Activated naive CD8-positive, alpha-beta T cell treated with anti-CD3 and anti-CD28 coated beads, Interleukin-2, amount 50 U/mL, for 16 hours (primary cell): Measurements from ENCODE around the gene BCL2A1.
"Not testable (repeated sequence)": the region's sequence is repeated elsewhere in the genome, so short reads cannot be mapped to it uniquely, and the experiment has no call there.

Experiments
- DNase-seq: peaks from one replicate; pipeline ENCODE4 v3.0.0-alpha.2; 2020; ENCODE audit warnings: low read depth, low spot score

BCL2A1 gene

DNA sequence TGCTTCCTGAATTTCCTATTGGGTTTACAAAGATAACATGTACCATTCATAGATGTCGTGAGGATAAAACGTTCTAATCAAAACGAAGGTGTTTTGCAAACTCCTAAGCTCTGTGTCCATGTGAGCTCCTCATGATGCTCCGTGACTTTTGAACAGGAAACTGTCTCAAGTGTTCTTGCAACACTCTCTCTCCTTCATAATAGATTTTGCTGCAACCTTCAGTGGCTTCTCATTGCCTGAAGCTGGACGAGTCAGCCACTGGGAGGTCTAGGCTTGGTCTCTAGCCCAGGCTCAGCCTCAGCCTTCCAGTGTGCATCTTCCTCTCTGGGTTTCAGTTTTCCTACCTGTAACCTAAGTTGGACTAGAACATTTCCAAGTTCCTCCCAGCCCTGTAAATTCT is 18.7 kb upstream of the BCL2A1 start:
- DNase-seq = no peak

DNA sequence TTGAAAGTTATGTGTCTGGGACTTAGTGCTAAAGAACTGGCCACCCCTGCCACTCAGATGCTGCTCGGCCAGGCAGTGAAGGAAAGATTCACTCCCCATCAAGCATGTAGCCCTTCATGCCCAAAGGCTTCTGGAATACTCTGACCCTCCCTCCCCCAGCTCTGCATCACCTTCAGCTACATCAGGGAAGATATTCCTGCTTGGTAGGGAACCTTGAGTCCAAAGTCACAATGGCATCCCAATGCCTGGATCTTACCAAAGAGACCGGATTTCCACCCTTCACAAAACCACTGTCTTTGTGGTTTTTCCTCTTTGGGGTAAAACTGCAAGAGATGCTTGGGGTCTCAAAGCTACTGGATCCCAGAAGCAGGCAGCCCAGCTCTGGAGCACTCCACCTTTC is 18.2 kb upstream of the BCL2A1 start:
- DNase-seq = no peak

DNA sequence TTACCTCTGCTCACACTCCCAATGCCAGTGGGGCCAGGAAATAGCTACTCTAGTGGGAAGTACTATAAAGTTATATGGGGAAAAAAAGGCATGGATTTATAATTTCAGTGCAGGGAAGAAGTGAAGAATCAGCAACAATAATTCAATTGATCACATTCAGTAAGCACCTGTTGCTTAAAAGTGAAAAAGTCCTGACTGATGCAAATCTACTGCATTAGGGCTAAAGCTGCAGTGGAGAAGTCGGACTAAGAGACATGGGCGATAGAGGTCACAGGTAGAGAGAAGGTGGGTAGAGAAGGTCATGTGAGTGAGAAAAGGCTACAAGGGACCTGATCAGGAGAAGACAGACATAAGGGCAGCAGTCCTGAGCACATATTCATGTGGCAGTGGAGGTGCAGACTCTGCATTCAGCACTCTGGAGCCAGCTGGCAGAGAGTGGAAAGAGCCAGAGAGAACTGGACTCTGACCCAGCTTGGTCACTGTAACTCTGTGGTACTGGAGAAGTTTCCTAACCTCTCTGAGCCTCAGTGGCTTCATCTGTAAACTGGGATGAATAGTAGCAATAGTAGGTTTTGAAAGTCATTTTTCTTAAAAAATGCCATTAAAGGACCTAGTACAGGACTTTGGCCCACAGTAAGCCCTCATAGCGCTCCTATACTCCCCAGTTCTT is 17.6 kb upstream of the BCL2A1 start:
- DNase-seq = no peak

DNA sequence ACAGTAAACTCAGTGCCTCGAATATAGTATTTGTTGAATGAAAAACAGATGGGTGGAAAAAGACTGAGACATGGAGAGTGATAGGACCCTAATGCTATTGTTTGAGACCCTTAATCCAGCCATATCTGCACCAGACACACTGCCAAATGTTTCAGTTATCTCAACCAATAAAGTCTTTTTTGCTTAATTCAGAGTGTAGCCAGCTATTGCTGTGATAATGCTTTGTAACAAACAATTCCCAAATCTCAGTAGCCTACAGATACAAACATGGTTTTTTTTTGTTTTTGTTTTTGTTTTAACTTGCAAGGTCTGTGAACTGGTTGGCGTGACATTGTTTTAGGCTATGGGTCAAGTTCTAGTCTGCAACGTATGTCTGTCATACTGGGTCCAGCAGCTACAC is 17.0 kb upstream of the BCL2A1 start:
- no peak for DNase-seq

DNA sequence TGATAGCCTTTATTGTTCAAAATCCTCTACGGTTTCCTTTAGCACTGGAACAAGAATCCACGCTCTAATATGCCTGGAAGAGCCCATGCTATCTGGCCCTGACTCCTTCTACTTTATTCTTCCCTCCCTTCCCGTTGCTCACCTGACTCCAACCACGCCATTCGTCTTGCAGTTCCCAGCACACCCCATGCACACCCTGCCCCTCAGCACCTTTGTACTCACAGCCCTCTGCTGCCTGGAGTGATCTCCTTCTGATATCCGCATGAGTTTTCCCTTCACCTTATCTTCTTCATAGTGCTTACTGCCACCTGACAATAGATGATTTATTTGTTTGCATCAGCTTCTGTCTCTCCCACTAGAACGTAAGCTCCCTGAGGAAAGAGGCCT is 16.6 kb upstream of the BCL2A1 start:
- no peak for DNase-seq

DNA sequence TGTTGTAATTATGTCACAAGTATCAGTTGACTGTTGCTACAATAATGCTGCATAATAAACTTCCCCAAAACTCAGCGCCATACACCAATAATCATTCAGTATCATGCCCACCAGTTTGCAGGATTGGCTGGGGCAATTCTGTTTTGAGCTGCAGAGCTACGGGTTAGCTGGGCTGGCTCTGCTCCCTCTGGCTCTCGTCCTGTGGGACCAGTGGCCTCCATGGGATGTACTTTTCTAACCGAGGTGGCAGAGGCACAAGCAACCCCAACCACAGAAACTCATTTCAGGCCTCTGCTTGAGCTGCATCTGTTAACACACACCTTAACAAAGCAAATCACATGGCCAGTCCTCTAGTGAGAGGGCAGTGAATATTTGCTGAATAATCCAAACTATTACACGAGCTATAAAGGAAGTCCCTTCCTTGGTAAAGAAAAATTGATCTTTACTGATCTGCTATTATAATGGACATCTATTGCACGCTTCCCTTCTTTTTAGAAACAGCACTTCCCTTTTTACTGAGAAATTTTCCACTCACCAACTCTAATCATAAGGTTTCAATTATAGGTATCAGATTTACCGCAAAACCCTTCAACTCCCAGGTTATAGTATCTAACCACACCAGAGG is 10.9 kb upstream of the BCL2A1 start:
- DNase-seq = no peak

DNA sequence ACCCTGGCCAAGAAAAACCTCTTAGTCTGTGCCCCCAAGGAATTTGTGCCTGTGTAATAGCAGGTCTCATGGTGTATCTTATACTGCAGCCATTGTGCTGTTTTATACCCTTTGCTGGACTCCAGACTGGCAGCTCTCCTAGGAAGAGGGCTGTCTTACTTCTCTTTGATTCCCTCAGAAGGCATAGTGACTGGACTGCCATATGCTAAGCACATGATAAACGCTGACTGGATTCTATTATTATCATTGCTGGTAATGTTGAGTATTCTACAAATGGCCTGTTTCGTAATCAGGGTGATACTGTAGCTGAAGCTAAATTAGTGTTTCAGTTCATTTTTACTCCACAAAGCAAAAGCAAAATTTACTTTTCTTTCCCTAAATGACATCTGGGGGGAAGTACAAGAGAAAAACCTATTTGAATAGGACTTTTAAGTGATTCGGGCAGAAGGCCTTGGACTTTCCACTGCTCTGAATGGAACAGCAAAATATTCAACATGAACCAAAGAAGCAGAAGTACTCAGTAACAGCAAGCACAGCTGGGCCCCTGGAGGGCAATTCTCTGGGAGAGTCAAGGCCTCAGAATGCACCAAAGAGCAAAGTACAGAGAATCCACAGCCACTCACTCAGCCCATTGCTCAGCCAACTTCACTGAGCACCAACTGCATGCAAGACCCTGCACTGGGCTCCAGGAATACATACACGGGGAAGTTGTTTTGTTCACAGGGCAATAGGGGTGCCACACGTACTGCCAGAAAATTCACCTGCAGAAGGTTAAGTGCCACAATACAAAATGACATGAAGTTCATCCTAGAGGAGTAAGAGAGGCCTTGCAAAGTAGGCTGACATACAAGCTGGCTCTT is 7.9 kb upstream of the BCL2A1 start:
- DNase-seq = no peak

DNA sequence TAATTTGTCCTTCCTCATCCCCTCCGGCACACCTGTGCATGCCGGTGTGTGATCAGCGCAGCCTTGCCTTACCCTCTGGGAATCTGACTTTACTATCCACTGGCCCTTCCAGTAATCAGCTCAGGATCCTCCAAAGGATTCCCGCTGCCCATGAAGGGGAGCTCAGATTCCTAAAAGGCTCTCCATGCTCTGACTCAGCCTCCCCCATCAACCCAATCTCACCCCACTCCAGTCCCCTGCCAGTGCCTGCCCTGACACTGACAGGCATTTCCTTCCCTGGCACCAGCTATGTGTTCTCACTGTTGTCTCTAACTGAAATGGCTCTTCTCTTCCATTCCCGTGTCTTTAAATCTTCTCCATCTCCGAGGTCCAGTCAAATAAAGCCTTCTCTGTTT is 7.3 kb upstream of the BCL2A1 start:
- no peak for DNase-seq

DNA sequence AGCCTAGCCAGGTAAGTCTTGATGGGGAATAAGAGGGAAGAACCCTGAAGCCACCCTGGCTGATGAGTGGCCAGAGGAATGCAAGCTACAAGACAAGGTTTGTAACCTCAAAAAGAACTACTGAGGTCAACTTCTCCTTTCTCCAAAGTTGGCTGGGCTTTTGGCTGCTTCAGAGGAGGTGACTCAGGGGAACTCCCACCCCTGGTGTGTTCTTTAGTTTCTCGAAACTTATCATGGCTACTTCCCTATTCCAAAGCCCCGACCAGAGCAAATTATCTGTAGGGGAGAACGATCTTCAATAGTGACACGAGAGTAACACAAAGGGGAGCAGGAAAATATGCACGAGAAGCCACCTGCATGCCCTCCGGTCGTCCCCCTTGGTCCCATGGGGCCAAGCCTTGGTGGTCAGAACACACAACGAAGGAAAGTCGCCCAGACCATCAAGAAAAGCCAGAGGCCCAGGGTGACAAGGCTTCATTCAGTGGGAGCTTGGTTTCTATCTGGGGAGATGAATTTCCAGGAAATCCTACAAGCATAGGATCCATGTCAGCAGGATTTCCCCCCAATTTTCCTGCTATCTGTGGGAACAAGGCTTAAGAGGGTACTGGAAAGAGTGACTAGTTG is 6.5 kb upstream of the BCL2A1 start:
- no peak for DNase-seq

DNA sequence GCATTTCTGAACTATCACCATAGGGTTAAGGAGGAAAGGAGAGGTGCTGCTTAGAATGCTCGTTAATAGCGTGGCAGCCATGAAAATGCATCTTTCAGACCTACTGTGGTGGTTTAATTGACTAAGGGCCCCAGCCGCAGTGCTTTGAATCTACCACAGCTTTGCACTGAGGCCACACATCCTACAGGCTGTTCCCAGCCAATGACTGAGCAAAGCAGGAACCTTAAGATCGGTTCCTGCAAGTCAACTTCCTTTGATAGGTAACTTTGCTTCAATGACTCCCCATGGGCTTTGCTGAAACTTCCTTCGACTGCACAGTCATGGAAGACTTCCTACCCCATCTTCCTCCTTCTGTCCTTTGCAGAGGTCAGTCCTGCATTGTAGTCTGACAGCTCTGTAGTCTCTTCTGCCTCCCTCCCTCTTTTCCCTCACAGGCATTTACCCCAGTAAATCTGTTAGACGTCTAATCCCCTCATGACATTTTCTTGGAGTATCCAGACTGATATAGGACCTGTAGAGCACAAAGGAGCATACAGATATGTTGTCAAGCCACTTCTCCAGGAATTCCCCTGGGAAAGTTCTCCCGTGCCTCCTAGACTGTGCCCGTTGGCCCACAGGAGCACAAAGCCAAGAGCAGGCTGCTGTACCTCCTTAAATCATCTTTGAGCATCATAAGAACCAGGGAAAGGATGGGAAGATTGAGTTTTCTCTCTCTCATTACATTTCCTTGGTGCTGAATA is 2.6 kb upstream of the BCL2A1 start:
- DNase-seq = no peak

DNA sequence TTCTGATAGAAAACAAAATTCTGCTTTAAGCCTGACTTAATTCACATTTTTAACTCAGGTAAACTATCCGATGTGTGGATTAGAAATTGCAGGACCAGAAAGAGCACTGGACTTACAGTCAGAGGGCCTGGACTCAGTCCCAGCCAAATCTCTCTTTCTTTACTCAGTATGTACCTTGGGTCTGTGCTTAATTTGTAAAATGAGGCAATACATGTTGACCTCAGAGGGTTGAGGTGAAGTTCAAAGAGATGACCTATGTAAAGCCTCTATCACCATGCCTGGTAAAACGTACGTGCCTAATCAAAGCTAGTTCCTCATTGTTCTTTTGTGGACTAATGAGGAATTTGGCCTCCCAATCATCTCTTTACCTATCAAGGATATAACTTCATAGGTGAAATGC is 1.9 kb upstream of the BCL2A1 start:
- DNase-seq = no peak

DNA sequence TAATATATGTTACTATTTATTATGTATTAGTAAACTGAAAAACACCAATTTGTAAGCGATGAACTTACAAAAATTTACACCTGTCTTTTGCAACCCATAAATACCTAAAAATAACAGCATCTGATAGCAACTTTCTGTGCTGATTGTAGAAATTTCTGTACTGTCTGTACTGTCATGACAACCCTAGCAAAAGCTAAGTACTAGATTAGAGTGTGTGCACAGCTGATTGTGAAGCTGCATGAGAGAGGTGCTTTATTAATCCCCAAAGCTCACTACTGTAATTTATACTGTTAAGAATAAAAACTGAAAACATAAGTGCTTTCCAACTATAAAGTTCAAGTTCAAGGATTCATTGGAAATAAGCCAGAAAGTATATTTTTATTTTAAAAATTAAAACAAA is 815 bp downstream of the BCL2A1 start:
- DNase-seq = no peak

DNA sequence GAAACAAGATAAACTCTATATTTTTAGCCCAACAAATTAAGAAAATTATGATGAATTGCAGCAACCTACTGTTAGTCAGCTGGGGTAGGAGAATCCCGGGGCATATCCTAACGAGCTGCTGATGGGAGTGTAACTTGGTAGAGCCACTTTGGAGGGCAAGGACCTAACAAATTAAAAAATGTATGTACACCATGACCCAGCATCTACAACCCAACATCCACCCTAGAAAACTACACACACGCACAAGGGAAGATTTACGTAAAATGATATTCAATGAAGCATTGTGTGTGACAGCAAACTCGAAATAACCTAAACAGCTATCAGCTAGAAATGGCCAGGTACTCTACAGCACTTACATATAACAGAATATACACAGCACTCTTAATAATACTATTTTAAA is 1.9 kb downstream of the BCL2A1 start:
- no peak for DNase-seq

DNA sequence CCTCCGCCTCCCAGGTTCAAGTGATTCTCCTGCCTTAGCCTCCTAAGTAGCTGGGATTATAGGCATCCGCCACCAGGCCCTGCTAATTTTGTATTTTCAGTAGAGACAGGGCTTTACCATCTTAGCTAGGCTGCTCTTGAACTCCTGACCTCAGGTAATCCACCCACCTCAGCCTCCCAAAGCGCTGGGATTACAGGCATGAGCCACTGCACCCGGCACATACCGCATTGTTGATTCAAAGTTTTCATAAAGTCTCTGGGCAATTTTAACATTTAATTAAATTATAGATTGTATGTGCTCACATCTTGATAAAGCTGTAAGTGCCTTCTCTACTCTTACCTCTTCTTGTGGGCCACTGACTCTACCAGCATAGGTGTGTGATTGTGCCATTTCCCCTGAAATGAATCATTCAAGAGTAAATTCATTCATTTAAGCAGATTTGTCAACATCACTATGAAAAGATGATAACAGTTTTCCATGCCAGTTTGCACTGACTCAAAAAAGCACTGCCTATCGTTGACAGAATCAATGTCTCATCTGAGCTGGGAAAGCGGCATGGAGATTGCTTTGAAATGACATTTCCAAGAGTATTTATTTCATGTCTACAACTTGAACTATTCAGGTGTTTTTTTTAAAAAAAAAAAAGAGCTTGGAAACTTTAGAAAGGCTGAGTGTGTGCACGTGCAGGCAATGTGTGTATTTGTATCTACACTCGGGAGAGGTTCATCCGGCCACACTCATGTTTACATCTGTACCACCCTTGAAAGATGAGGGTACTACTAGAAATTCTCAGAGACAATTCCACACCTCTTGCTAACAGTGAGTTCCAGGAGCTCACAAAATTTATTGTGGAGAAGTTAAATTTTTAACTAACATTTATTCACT is 3.5 kb downstream of the BCL2A1 start:
- no peak for DNase-seq

DNA sequence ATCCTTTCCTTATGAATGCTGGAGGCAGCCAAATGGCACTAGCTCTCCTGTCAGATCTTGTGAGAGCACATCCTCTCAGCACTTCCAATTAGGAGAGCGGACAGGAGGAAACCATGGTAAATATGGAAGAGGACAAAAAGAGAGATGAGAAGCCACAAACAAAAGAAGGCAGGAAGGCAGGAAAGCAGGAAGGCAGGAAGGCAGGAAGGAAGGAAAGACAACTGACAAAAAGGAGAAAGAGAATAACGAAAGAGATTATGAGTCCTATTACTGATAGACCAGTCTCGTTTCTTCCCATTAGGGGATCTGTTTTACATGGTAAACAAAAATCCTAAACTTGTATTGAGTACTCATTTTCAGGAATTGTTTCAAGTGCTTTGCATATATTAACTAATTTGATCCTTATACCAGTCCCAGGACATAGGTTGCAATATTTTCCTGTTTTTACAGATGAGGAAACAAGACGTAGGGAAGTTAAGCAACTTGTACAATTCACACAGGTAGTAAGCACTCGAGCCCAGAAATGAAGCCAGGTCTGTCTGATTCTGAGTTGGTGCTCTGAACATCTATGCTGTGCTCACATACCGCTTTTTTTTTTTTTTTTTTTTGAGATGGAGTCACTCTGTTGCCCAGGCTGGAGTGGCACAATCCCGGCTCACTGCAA is 4.2 kb downstream of the BCL2A1 start:
- no peak for DNase-seq

DNA sequence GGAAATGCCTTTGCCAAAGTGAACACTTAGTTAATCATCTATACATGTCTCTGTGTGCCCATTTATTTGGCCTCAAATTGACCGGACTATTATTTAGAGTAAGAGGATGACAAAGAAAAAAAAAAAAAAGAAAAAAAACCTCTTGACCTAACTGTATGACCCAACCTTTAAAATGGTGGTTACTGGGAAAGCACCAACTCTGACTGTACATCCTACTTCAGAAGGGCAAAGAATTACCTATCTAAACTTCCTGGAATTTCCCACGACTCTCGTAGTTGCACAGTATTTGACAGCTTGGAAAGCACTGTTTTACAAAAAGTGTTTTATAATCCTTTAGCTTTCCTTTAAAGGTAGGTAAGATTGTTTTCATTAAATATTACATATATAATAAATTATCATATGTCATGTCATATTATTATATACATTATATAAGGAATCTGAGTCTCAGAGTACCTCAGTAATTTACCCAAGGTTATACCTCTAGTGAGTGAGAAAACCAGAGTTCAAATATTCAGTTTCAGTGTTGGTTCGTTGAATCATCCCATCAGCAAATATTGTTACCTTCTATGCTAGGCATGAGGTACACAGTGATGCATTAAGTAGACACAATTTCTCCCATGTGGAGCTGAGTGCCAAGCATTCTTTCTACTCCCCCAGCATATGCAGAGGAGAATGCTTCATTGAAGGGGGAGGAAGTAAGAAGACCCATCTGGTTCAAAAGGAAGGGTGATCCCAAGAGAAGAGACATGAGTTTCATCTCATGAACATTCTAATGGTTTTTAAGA is 5.0 kb downstream of the BCL2A1 start:
- DNase-seq = no peak

DNA sequence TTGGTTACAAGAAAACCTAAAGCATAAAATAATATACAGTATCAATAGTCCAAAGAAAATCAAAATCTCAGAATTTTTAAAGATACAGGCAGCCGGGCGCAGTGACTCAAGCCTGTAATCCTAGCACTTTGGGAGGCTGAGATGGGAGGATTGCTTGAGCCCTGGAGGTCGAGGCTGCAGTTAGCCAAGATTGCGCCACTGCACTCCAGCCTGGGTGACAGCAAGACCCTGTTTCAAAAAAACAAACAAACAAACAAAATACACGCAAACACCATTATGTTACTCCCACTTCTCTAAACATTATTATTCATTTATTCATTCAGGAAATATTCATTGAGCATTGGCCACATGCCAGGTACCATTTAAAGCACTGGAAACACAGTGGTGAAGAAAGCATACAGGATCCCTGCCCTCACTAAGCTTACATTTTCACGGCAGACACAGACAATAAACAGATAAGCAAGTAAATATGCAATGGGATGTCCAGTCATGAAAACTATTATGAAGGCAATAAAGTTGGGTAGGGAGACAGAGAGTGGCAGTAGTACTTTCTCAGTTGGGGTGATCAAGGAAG is 6.7 kb downstream of the BCL2A1 start:
- no peak for DNase-seq

DNA sequence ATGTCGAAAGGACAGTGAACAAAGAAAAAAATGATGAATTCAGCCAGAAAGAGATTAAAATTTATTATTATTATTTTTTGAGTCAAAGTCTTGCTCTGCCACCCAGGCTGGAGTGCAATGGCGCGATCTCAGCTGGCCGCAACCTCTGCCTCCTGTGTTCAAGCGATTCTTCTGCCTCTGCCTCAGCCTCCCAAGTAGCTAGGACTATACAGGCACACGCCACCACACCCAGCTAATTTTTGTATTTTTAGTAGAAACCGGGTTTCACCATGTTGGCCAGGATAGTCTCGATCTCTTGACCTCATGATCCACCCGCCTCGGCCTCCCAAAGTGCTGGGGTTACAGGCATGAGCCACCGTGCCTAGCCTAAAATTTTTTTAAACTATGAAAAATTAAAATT is 8.1 kb downstream of the BCL2A1 start:
- not testable (repeated sequence) for DNase-seq

DNA sequence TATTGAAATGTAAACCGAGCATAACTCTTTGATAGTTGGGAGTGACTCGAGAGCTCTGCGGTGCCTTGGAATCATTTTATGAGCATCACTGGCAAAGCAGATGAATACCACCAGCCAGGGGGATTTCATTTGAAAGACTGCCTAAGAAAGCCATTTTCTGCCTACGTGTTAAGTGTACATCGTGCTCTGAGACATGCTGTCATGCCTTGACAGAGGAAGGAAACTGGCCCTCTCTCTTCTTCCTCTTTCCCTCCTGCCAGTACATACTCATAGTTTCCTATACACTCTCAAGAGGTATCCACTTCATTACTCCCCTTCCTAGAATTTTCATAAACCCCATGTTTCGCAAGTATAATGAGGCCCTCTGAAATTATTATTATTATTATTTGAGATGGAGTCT is 8.8 kb downstream of the BCL2A1 start:
- no peak for DNase-seq
